Astrocyte of the hippocampus (primary cell): Measurements from ENCODE around the gene ABLIM3.
"Not testable (repeated sequence)": the region's sequence is repeated elsewhere in the genome, so short reads cannot be mapped to it uniquely, and the experiment has no call there.

Experiments
- DNase-seq: peaks from one replicate; pipeline ENCODE4 v3.0.0; 2011; ENCODE audit warnings: low read depth, low spot score

The ABLIM3 gene

DNA sequence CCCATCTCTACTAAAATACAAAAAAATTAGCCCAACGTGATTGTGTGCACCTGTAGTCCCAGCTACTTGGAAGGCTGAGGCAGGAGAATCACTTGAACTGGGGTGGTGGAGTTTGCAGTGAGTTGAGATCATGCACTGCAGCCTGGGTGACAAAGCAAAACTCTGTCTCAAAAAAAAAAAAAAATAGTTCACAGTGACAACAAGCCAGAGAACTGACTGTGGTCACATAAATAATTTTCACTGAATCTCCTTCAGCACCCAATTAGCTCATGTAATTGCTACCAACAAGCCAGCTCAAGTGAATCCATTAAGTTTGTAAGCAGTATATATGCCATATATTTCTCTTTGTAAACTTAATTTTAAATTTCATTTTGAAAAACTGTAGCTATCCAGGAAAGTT, 115.8 kb downstream of the ABLIM3 start:
- no peak for DNase-seq

- peak; percentile 58 for DNase-seq
Observed at GRCh38 chr5:149257889-149258705, 116.8 kb downstream of the ABLIM3 start.

- no peak for DNase-seq
Observed at GRCh38 chr5:149260761-149261160, 119.5 kb downstream of the ABLIM3 start.

DNA sequence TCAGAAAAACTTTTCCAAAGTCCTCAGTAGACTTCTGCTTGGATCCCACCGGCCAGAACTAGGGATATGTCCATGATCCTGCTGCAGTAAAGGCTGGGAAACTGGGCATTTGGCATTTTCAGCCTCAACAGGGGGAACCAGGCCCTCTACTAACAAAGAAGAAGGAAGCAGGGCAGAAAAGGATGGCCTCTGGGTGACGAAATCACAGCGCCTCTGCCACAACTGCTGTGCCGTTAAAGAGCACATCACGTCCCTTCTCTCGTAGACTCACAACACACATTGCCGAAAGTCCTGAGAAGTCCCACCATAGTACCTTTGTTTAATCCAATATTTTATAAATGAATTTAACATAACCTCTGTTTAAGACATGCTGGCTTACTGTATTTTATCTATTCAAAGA, 120.0 kb downstream of the ABLIM3 start:
- DNase-seq = no peak

DNA sequence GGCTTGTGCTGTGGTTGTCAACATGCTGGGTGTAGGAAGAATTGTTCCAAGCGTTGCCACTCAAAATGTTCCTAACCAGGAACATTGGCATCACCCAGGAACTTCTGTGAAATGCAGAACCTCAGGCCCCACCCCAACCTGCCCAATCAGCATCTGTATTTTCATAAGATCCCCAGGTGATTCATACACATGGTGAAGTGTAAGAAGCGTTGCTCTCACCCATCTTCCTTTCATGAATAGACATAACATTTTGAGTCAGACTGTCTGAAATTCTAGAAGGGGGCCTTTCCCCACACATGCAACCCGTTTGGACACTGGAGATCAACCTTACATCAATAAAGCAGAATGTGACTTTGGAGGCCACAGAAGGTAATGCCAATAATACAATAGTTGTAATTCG, 121.0 kb downstream of the ABLIM3 start:
- DNase-seq = no peak

DNA sequence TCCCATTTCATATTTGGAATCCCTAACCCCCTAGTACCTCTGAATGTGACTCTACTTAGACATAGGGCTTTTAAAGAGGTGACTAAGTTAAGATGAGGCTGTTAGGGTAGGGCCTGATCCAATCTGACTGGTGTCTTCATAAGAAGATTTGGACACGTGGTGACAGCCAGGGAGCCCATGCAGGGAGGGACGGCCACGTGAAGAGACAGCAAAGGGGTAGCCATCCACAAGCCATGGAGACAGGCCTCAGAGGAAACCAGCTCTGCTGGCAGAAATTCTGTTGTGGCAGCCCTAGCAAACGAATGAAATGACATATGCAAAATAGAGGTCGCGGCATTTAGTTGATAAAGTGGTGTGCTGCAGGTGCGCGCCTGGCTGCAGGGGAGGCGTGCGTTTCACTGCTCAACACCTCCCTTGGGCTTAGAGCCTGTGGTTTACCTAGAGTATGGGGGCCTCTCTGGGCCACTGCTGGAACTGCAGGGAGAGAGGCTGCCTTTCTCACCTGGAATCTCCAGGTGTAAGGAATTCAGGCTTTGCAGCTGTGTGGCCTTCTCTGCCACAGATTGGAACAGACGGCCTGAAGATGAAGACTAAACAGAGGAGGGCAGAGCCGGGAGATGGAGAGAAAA, 123.3 kb downstream of the ABLIM3 start:
- DNase-seq = no peak

- no peak for DNase-seq
Observed at GRCh38 chr5:149265068-149265465, 123.8 kb downstream of the ABLIM3 start.

GRCh38 chr5:149265597-149265996, 124.3 kb downstream of the ABLIM3 start:
- peak; percentile 47 for DNase-seq

- DNase-seq = no peak
Observed at GRCh38 chr5:149267241-149267973, 126.1 kb downstream of the ABLIM3 start.

DNA sequence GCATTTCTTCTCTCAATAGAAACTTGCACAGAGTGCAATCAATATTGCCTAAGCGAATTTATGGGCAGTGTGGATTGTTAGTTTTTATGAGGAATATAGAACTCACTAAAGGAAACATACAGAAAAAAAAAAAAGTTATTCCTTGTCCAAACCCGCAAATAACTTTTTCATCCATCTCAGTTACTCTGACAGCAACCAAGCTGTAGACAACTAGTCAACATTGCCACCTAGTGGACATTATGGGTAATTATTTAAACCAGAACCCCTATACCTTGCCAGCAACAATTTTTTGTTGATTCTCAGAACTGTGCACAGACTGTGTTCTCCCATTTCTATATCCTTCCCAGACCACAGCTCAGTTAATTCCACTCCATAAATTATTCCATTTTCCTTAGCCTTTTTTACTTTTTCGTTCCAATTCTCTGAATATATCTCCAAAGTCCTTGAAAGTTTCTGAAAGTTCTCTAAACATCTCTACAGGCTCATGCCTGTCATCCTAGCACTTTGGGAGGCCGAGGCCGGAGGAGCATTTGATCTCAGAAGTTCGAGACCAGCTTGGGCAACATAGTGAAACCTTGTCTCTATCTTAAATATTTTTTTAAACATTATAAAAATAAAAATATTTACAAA, 127.8 kb downstream of the ABLIM3 start:
- peak; percentile 63 for DNase-seq

DNA sequence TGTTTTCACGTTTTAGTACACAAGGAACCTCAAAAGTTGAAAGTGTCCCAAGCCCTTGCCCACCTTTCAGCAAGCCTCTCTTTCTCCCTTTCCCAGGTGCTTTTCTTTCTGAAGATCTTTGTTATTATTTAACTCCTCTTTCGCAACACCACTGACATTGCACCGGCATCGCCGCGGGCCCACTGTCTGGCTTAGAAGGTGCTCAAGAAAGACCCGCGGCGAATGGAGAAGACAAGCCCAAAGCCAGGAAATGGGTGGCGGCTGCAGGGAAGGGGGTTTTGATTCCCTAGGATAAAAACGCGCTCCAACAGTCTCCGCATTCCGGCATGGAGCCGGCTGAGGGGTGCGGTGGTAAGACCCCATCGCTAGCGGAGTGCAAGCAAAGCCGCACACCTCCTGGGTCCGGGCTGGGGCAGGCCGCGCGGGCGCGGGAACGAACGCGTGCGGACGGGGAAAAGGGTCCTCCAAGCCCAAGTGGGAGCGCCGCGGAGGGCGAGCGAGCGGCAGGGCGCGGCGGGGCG, 130.0 kb downstream of the ABLIM3 start:
- no peak for DNase-seq

DNA sequence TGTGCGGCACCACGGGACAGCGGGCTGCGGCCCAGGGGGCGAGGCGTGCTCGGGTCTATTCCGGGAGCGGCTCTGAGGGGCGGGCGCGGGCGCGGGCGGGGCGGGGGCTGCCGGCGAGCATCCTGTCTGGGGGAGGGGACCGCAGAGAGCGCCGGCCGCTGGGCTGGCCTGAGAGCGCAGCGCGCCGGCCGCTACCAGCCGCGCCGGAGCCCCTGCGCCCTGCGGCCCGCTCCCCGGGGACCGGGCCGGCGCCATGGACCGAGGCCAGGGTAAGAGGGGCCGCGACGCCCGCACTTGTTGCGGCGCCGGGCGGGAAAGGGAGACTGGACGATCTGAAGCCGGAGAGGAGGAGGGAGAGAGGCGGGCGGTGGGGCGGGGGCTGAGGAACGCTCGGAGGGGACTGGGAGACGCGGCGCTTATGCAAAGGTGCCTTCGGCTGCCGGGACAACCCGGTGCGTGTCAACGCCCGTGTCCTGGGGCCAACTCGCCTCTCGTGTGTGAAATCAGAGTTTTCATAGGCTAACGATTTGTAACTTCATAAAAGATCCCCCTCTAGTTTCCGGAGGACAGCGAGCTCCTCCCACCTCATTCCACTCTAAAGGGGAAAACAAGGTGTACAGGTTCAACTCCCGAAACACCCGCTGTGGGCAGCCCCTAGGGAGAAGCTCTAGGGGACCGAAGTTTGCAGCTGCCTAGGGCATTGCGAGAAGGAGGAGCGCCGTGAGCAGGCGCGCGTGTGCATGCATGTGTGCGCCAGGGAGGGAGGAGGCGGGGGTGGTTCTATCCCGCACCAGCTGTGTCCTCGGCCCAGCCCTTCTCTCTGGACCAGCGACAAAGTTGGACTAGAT, 130.6 kb downstream of the ABLIM3 start, which contains the start of gene AFAP1L1:
AFAP1L1 (plus strand) TSS at position 144 of the 848 bp plus-strand sequence; CDS start at position 254, 110 bp downstream.
- peak; percentile 61 for DNase-seq

DNA sequence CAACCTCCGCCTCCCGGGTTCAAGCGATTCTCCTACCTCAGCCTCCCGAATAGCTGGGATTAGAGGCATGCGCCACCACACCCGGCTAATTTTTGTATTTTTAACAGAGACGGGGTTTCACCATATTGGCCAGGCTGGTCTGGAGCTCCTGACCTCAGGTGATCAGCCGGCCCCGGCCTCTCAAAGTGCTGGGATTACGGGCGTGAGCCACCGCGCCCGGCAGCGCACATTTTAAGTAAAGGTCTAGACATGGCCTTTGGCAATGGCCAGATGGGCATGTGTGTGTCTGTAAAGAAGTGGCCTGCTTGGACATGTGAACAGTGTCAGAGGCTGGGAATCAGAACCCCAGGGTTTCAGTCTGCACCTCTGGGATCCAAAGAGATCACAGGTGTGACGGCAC, 131.5 kb downstream of the ABLIM3 start:
- DNase-seq = not testable (repeated sequence)

DNA sequence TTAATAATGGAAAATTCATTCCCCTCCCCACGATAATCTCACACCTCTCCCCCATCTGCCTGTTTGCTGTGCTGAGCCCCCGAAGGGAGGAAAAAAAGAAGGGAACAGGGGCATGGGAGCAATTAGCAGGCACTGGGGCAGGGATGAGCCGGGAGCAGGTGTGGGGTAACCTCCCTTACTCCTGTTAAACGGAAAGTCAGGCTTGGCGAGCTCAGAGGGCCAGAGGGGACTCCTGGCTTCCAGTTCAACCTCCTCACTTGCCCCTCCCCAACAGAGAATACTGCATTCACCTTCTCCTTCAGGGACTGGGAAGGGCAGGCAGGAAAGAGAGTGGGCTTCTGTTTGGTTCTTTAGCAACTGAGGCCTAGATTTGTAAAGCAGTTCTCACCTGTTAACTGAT, 131.9 kb downstream of the ABLIM3 start:
- no peak for DNase-seq

DNA sequence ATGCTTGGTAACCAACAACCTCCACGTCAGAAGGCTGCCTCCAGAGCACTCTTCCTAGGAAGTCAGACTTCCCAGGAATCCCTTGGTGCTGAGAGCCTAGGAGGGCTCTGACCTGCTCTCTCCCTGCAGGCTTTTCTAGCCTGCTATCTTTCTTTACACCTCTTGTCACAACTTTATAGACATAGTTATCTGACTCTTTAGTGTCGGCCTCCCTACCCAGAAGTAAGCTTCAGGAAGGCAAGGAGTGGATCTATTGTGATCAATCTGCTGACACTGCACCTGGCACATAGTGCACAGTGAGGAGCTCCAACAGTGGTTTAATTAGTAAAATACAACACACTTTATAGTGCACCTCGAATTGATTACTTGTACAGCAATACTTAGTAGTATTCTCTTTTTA, 132.7 kb downstream of the ABLIM3 start:
- no peak for DNase-seq

- DNase-seq = no peak
Observed at GRCh38 chr5:149274939-149275338, 133.6 kb downstream of the ABLIM3 start.

- no peak for DNase-seq
Observed at GRCh38 chr5:149277801-149278200, 136.5 kb downstream of the ABLIM3 start.

- no peak for DNase-seq
Observed at GRCh38 chr5:149278451-149279210, 137.3 kb downstream of the ABLIM3 start.

- DNase-seq = no peak
Observed at GRCh38 chr5:149279661-149280060, 138.4 kb downstream of the ABLIM3 start.

- no peak for DNase-seq
Observed at GRCh38 chr5:149280124-149280523, 138.8 kb downstream of the ABLIM3 start.
